ENCODE results near the gene NEIL3.
"Not testable (repeated sequence)": the region's sequence is repeated elsewhere in the genome, so short reads cannot be mapped to it uniquely, and the experiment has no call there.

NEIL3 gene

GRCh38 chr4:177302371-177303100, 7.1 kb upstream of the NEIL3 start:
- no peak for DNase-seq

- DNase-seq: no peak
Measured at GRCh38 chr4:177304094-177304493, 5.6 kb upstream of the NEIL3 start.

- DNase-seq: not testable (repeated sequence)
Measured at GRCh38 chr4:177304864-177305263, 4.8 kb upstream of the NEIL3 start.

GRCh38 chr4:177308125-177308524, 1.5 kb upstream of the NEIL3 start:
- DNase-seq: no peak

DNA sequence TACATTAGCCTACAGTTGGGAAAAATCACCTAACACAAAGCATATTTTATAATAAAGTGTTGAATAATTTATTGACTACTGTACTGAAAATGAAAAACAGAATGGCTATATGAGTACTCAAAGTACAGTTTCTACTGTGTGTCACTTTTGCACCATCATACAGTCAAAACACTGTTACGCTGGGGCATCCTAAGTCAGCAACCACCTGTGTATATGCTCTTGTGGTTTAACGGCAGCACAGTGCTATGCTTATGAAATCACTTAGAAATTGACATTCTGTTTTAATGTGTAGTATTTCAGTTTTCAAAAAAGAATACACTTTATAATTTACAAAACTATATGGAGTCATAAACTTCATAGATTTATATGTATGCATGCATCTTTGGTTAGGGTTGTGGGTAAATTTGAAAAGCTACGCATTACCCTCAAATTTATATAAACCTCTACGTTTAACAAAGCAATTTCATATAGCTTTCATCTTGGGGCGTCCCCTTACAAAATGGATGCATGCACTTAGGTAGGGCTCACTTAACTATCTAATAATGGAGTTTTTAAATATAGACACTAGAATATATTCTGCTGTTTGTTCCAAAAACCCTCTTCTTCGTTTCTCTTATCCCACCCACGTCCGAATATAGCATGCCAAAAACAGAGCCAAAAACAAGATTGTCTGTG, 690 bp upstream of the NEIL3 start:
- DNase-seq: no peak

- DNase-seq: no peak
Measured at GRCh38 chr4:177311589-177311988, 1.9 kb downstream of the NEIL3 start.

DNA sequence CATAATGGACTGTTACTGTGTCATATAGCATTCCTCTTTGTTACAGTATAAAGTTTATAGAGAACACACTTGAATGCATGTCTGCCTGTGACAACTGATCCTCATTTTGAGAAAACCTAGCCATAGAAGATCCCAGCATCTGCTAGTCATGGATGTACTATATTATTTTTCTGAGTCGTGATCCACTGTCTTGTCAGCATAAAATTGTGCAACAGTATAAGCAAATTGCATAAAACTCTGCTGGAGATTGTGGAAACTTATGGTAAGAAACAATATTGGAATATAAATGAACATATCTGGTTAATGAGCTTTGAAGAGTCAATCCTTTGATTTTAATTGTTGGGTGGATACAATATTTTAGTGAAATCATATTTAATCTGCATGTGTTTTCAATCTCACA, 3.6 kb downstream of the NEIL3 start:
- no peak for DNase-seq

GRCh38 chr4:177315767-177316464, 6.2 kb downstream of the NEIL3 start:
- DNase-seq: no peak

DNA sequence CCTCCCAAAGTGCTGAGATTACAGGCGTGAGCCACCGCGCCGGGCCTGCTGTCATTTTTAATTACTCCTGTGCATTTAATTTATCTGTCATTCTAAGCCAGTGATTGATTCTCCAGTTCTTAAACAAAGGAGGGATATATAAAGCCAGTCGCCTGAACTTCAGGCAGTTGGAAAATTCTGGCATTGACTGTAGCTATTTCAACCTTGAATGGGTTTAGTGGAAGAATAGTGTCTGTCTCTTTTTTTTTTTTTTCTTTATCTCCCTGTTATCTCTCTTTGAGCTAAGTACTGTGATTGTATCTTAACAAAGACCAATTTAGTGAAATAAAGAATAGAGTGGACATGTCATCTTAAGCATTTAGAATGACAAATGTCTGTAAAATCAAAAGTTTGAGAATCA, 11.0 kb downstream of the NEIL3 start:
- DNase-seq: no peak

DNA sequence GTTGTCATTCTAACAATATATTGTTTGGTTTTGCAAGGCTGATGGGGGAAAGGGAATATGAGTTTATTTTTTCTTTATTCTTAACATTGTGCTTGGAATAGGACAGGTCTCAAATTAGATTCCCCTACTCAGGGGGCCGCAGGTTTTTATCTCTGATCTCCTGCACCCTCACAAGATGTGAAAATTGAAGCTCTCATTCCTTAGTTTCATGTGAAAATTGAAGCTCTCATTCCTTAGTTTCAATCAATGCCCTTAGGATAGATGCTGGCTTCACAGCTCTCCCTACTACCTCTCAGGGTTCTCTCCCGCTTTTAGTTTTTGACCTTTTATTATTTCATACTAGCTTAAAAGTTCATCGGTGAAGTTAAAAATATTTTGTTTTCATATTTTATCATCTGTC, 12.0 kb downstream of the NEIL3 start:
- DNase-seq: no peak

GRCh38 chr4:177322266-177322665, 12.6 kb downstream of the NEIL3 start:
- no peak for DNase-seq

DNA sequence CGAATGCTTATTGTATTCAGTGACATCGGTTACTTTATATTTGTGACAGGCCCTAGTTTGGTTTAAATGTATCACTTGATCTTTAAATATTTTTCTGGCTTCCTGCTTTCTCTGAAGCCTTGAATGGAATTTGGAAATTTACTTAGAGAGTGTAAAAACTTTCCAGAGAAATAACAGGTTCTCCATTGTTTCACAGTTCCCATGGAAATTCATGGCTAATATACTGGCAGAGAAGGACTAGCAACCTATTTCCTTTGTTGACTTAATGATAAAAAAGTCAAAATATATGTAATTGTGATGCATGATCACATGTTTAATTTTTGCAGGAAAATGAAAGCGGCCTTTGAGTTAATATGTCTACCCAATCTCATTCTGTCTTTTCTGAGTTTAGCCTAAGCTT, 13.2 kb downstream of the NEIL3 start:
- no peak for DNase-seq

- no peak for DNase-seq
Measured at GRCh38 chr4:177323416-177323815, 13.7 kb downstream of the NEIL3 start.

DNA sequence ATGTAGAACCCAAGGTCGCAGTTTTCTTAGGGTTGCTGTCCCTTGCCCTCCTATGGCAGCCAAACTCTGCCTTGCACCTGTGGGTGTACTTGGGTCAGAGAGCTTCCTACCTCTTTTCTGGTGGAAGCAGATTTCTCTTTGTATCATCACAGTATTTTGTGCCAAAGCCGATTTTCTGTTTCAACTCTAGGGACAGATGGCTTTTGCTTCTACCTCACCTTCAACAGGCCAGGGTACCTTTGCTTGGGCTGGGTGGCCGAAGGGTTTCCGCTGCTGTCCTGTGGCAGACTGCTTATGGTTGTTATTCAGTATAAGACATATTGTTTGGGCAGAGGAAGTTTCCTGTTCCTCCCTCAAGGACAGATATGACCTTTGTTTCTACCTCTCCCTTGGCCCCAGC, 22.4 kb downstream of the NEIL3 start:
- no peak for DNase-seq

DNA sequence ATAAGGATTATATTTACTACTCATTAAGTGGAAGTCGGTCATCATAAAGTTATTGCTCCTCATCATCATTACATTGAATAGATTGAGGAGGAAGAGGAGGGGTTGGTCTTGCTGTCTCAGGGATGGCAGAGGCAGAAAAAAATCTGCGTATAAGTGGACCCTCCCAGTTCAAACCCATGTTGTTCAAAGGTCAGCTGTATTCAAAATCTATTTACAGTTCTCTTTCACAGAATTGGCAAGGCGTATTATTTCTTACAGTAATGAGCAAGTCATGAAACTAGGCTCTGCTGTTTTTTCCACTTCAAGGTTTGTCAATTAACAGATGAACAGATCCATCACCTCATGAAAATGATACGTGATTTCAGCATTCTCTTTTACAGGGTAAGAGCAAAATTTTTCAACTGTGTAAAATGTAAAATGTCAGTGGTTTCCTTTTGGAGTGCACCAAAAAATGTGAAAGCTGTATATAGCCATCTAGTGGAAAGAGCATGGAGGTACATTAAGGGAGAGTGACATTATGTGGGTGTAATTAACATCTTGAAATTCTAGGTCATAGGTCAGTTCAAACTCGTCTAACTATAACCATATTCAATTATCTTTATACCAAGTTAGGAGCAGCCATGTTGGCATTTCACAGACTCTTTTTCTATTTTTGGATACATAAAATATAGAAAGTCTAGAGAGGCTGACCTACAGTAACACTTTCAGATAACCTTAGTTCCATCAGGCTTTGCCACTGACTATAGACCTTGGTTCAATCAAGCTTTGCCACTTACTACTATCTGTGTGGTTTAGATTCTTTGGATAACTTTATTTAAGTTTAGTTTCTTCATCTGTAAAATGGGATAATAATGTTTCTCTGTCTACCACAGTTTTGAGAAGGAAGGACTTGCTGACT, 30.1 kb downstream of the NEIL3 start:
- no peak for DNase-seq

- no peak for DNase-seq
Measured at GRCh38 chr4:177348348-177348747, 38.7 kb downstream of the NEIL3 start.

DNA sequence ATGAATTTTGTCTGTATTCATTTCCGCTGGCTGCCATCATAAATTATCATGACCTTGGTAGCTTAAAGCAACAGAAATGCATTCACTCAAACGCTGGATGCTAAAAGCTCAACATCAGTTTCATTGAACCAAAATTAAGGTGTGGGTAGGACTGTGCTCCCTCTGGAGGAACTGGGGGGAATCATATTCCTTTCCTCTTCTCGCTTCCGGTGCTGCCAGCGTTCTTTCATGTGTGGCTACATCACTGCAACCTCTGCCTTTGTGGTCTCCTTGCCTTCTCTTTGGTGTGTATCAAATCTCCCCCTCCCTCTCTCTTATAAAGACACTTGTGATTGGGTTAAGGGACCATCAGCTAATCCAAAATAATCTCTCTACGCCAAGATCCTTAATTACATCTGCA, 39.5 kb downstream of the NEIL3 start:
- no peak for DNase-seq

DNA sequence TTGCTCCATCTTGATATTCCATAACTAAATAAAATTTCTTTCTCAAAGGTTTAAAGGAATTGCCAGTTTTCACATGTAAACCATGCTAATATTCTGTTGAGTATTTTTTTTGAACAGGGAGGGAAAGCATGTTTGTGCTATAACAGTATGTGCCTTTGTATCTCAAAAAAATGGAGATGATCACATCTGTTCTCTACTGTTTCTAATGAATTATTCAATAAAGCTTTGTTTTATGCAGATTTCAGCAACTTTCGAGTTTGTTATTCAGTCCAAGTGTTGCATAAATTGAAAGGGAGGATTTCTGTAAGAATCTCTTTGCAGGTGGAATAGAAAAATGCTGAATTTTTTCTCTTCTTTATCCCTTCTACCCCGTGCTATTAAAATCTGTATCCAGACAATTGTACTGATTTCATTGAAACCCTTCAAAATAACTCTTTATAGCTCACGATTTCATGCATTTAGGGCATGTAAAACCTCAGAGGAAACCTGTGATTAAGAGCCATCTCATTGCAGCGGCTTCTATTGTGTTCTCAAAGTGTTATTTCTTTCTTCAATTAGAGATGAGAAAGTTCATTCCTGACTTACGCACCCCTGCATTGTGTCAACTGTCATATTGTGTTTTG, 42.1 kb downstream of the NEIL3 start:
- peak; percentile 33 for DNase-seq

- DNase-seq: no peak
Measured at GRCh38 chr4:177356206-177356605, 46.5 kb downstream of the NEIL3 start.

DNA sequence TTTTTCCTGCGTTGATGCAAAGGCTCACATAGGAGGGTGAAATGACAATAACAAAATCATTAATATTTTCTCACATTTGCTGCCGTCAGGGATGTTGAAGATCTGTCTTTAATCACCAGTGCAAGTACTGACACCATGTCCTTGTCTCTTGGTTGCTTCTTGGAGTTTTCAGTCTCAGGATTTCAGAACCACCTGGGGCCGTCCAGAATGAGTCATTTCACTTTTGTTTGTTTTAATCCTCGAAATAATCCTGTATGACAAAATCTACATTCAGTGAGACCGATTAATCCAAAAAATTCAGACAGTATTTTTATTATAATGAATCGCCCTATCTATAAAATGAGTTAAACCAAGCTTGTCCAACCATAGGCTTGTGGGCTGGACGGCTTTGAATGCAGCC, 47.2 kb downstream of the NEIL3 start:
- DNase-seq: no peak

- no peak for DNase-seq
Measured at GRCh38 chr4:177367336-177367735, 57.7 kb downstream of the NEIL3 start.

DNA sequence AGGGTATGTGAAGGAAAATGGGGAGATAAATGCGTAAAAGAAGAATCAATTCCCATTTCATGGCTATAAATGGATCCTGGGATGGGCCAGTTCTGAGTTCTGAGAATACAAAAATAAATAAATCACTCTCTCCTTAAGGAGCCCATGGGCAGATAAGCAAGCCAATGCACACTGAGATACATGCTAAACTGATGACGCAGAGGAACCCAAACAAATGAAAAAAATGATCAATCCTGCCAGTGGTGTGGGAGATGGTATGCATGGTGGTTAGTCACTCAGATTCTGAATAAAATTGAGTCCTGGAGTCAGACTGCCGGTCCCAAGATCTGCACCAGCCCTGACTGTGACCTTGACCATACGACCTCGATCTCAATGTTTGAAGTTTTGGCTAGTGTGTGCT, 59.7 kb downstream of the NEIL3 start:
- DNase-seq: no peak

DNA sequence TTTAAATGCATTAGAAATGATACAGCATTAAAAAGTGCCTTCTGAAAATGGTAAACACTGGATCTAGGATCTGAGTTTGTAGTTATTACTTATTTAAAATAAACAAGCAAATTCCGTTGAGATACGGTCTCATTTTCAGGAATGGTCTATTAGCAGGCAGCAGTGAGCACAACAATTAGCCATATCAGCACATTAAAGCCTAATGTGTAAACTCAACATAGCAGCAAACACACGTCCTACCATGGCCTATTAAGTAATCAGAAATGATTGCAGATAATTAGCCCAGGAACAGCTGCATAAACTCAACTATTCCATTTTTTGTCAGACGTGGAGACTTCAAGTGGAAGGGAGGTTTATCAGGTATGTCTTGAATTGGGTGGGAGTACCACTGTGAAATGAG, 61.8 kb downstream of the NEIL3 start:
- no peak for DNase-seq
